Esophagus muscularis mucosa (tissue), 4 donors: ENCODE data around the gene GBX2. TPM values are rescaled to one million over a fixed set of nuclear protein-coding genes. Genes with fewer than 3 reads are reported as not detected.

Source experiments
- DNase-seq: peaks from one replicate; pipeline ENCODE4 v3.0.0-alpha.2; 2017; ENCODE audit errors: extremely low spot score
- H3K27ac ChIP-seq, 4 donors: fragments of 200-600 bp; sonication (generic); replicated peaks in 1 of 4; 1 replicate in 3 of 4; 2 replicates in 1 of 4; pipeline ENCODE4 v1.5.1; 2016 to 2019; ENCODE audit warnings: mild to moderate bottlenecking in 1 of 4
- H3K27me3 ChIP-seq, 4 donors: fragments of 200-600 bp; sonication (generic); one replicate each; pipeline versions ENCODE4 v1.5.1 to v1.6.0; 2016 to 2019
- H3K36me3 ChIP-seq, 4 donors: fragments of 200-600 bp; sonication (generic); one replicate each; pipeline ENCODE4 v1.5.1; 2016 to 2019
- H3K4me1 ChIP-seq, 4 donors: fragments of 200-600 bp; sonication (generic); one replicate each; pipeline ENCODE4 v1.5.1; 2016 to 2019
- H3K4me3 ChIP-seq, 4 donors: fragments of 200-600 bp; sonication (generic); 1 replicate in 2 of 4; 2 replicates in 2 of 4; pipeline ENCODE4 v1.5.1; 2016 to 2019; ENCODE audit warnings: mild to moderate bottlenecking in 4 of 4, moderate library complexity in 1 of 4
- H3K9me3 ChIP-seq, 4 donors: fragments of 200-600 bp; sonication (generic); 1 replicate in 3 of 4; 2 replicates in 1 of 4; pipeline ENCODE4 v1.5.1; 2016 to 2019
- EP300 ChIP-seq: sonication (generic); formaldehyde crosslinking; IDR thresholded peaks from one replicate; pipeline ENCODE4 v1.6.1; 2017; ENCODE audit warnings: antibody characterized with exemption
- POLR2A ChIP-seq: fragments of 450-650 bp; IDR thresholded peaks from one replicate; pipeline ENCODE4 v1.6.1; 2017; ENCODE audit warnings: antibody characterized with exemption, moderate library complexity, mild to moderate bottlenecking, low read depth
- POLR2AphosphoS5 ChIP-seq, 2 donors: sonication (generic); formaldehyde crosslinking; IDR thresholded peaks; one replicate each; pipeline ENCODE4 v1.6.1; 2017; ENCODE audit warnings: antibody characterized with exemption in 2 of 2
- WGBS: methylation state at CpG from one replicate; pipeline ENCODE4 v1.1.5; 2018; 5-methylcytosine and 5-hydroxymethylcytosine counted together
- intact Hi-C: fragments of 100-400 bp; cut with DNase I; formaldehyde crosslinking; loops from one replicate; pipeline ENCODE4 v1.15.1; 2023
- total RNA-seq, 4 donors: library from RNA; depleted of rRNA; stranded (reverse); fragments of >200 nt; gene quantifications; one replicate each; pipeline versions ENCODE4 v1.1.0 to v1.2.1, GENCODE V29; 2016
- TF ChIP-seq, protein P1 (sequence below), 3 experiments: fragments of 200-600 bp in 2 of 3; fragments of 450-650 bp in 1 of 3; sonication (generic) in 2 of 3; IDR thresholded peaks; one replicate each; pipeline ENCODE4 v1.5.1; 2017 to 2019; ENCODE audit warnings: antibody characterized with exemption in 3 of 3, mild to moderate bottlenecking in 2 of 3, moderate library complexity in 1 of 3

GBX2 gene
- total RNA-seq, 4 donors from 2014 or later, result not detected

DNA sequence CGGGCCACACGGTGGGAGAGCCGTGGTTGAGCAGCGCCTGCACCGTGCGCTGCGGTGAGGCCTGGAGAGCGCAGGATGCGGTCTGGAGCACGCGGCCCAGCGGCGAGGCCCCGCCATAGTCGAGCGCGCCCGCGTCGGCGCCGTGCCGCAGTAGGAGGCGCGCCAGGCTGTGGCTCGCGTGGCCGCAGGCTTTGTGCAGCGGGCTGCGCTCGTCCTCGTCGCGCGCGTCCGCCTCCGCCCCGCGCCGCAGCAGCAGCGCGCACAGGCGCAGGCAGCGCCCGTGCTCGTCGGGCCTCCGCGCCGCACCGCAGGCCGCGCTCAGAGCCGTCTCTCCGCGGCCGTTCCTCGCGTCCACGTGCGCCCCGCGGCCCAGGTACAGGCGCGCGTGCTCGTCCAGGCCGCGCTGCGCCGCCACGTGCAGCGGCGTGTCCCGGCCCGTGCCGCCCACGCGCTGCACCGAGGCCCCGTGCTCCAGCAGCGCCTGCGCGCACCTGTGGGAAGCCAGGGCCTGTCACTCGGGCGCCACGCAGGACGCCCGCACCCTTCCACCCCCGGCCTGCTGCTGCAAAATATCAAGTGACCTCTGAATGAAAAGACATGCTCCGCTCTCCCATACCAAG, 46.3 kb upstream of the GBX2 start:
- peak; percentile 17 for DNase-seq
- TF ChIP-seq EP300 (no peak), POLR2A (no peak), POLR2AphosphoS5 (IDR thresholded peaks at IDR 0.05) (no peak)
- TF ChIP-seq, protein P1, sequence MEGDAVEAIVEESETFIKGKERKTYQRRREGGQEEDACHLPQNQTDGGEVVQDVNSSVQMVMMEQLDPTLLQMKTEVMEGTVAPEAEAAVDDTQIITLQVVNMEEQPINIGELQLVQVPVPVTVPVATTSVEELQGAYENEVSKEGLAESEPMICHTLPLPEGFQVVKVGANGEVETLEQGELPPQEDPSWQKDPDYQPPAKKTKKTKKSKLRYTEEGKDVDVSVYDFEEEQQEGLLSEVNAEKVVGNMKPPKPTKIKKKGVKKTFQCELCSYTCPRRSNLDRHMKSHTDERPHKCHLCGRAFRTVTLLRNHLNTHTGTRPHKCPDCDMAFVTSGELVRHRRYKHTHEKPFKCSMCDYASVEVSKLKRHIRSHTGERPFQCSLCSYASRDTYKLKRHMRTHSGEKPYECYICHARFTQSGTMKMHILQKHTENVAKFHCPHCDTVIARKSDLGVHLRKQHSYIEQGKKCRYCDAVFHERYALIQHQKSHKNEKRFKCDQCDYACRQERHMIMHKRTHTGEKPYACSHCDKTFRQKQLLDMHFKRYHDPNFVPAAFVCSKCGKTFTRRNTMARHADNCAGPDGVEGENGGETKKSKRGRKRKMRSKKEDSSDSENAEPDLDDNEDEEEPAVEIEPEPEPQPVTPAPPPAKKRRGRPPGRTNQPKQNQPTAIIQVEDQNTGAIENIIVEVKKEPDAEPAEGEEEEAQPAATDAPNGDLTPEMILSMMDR (IDR thresholded peaks at IDR 0.05), result no peak
- no peaks in the 10 kb centered on the region for H3K36me3 ChIP-seq
- 46% methylated on average over 52 of the region's 92 CpGs for WGBS
- intact Hi-C loops, result no loop called here
- no peak overlapping the region for H3K27ac ChIP-seq
- H3K4me1 ChIP-seq, result peaks cover 0 to 4% (median 0%) of the 10 kb centered on the region in 4 donors
- no peak overlapping the region for H3K4me3 ChIP-seq
- no peaks in the 10 kb centered on the region for H3K9me3 ChIP-seq
- H3K27me3 ChIP-seq, result peaks cover 0 to 76% (median 4%) of the 10 kb centered on the region in 4 donors

DNA sequence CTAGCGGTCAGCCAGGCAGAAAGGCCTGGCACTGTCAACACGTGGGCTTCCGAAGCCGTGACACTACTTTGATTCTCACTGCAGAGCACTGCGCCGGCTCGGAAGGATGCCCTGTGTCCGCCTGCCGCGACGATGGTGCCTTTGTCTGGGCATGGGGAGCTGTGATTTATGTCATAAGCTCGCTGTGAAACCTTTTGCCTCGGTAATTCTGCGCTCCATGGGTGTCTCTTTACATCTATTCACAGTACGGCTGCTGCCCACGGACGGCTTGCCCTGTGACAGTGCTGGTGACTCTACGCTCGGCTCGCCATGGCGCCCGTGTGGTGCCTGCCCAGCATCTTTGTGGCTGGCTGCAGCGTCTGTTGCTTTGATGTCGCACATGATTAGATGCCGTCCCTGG, 43.1 kb upstream of the GBX2 start:
- Histone ChIP-seq H3K27me3 (peaks cover 0 to 76% (median under 1%) of the 10 kb centered on the region in 4 donors), H3K27ac (no peak overlapping the region), H3K36me3 (no peaks in the 10 kb centered on the region), H3K9me3 (peaks cover 0 to 6% (median 6%) of the 10 kb centered on the region in 4 donors), H3K4me1 (peaks cover 0 to 4% (median 0%) of the 10 kb centered on the region in 4 donors), H3K4me3 (no peak overlapping the region)
- TF ChIP-seq POLR2A (no peak), EP300 (no peak), POLR2AphosphoS5 (IDR thresholded peaks at IDR 0.05) (no peak)
- TF ChIP-seq, protein P1 (IDR thresholded peaks at IDR 0.05), result no peak
- intact Hi-C loops, result no loop called here
- DNase-seq, result peak; percentile 89
- WGBS, result 96% methylated on average over 13 of the region's 25 CpGs

DNA sequence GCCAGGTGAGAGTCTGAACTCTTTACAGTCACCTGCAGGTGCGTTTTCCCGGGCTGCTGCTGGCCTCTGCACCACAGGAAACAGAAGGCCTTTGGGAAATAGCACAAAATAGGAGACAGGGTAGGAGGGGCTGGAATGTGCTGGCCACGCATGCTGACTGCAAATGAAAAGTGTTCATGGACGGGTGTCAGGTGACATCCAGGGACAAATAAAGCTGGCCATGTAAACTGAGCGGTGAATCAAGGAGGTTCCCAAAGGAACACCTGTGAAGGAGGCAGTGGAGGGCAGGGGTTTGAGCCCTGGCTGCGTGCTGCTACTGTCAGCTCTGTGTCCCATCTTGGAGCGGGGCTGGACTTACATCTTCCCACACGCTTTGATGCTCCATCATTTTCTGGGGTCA, 42.4 kb upstream of the GBX2 start:
- Histone ChIP-seq H3K36me3 (no peaks in the 10 kb centered on the region), H3K27ac (no peak overlapping the region), H3K4me3 (no peak overlapping the region), H3K9me3 (peaks cover 0 to 13% (median 9%) of the 10 kb centered on the region in 4 donors), H3K27me3 (peaks cover 0 to 70% (median 0%) of the 10 kb centered on the region in 4 donors), H3K4me1 (peaks cover 0 to 4% (median 0%) of the 10 kb centered on the region in 4 donors)
- intact Hi-C loops, result no loop called here
- TF ChIP-seq, protein P1 (IDR thresholded peaks at IDR 0.05), result no peak
- TF ChIP-seq EP300 (no peak), POLR2AphosphoS5 (IDR thresholded peaks at IDR 0.05) (no peak), POLR2A (no peak)
- 84% methylated on average over 8 of the region's 8 CpGs for WGBS
- DNase-seq, result peak; percentile 77

DNA sequence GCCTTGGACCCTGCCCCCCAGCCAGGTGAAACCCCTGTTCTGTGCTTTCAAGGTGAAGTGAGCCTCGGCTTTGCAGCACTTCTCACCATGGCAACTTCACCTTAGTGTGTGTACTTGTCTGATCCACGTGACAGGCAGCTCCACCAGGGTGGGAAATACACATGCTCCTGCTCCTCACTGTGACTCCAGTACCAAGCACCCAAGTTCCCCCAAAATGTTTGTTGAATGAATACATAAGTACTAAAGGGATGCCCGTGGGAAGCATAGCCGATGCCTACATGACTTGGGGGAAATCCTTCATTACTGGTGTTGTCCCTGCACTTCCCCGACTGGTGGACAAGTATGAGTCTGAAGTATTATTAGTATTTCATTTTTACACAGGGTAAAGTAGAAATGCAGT, 41.8 kb upstream of the GBX2 start:
- Histone ChIP-seq H3K9me3 (peaks cover 0 to 19% (median 14%) of the 10 kb centered on the region in 4 donors), H3K27ac (no peak overlapping the region), H3K27me3 (peaks cover 0 to 69% (median 0%) of the 10 kb centered on the region in 4 donors), H3K4me1 (peaks cover 0 to 4% (median 0%) of the 10 kb centered on the region in 4 donors), H3K36me3 (no peaks in the 10 kb centered on the region), H3K4me3 (no peak overlapping the region)
- 84% methylated on average over 5 of the region's 5 CpGs for WGBS
- peak; percentile 75 for DNase-seq
- no peak for TF ChIP-seq POLR2AphosphoS5 (IDR thresholded peaks at IDR 0.05)
- TF ChIP-seq, protein P1 (IDR thresholded peaks at IDR 0.05), result no peak
- TF ChIP-seq EP300, result no peak
- no peak for TF ChIP-seq POLR2A
- intact Hi-C loops, result no loop called here
